ENCODE results near the gene SLC25A41. TPM values are rescaled to one million over a fixed set of nuclear protein-coding genes. Genes with fewer than 3 reads are reported as not detected.

Gene SLC25A41
- total and polyA plus RNA-seq, 11 donors, result 0.17 to 1.4 (median 0.50) TPM; not detected in 2

- WGBS, 4 donors, result 63 to 71% (median 67%) methylated on average over 8 of the region's 8 CpGs
- TF ChIP-seq POLR2A (IDR thresholded peaks at IDR 0.05), result no peak
- TF ChIP-seq CTCF (IDR thresholded peaks at IDR 0.05), result no peak
- DNase-seq (no peak), ATAC-seq (no peak)
- H3K27me3 ChIP-seq, result peaks cover under 1 to 21% (median 5%) of the 10 kb centered on the region in 9 donors
- H3K27ac ChIP-seq, result no peak overlapping the region
- peaks cover 0 to 10% (median 0%) of the 10 kb centered on the region in 9 donors for H3K36me3 ChIP-seq
- H3K9me3 ChIP-seq, result no peaks in the 10 kb centered on the region
- H3K4me3 ChIP-seq, result no peak overlapping the region
- no peaks in the 10 kb centered on the region for H3K4me1 ChIP-seq
- intact Hi-C loops (cut with DNase I), result no loop called here
These were observed 36.6 kb upstream of the SLC25A41 start for GRCh38 chr19:6470173-6470572.

DNA sequence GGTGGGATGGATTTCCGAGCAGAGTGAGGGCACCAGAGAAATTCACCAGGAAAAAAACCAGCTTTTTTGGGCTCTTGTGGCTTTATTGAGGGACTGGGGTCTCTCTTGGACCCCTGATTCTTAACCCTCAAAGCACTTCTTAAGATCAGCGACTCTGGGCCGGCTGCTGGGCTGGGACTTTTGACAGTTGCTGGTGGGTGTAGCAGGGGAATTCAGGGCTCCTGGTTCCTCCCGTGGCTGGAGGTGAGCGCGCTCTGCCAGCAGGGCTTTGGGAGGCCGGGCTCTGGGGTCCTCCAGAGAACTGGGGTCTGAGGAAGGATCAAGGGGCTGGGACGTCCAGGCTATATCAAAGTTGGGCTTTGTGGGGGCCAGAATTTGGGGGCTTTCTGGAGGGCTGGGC is 33.8 kb upstream of the SLC25A41 start:
- H3K27ac ChIP-seq, result no peak overlapping the region
- H3K27me3 ChIP-seq, result peaks cover 12 to 36% (median 20%) of the 10 kb centered on the region in 9 donors
- H3K4me3 ChIP-seq, result no peak overlapping the region
- no peak for DNase-seq
- intact Hi-C loops (cut with DNase I), result no loop called here
- TF ChIP-seq CTCF (IDR thresholded peaks at IDR 0.05), result no peak
- TF ChIP-seq POLR2A (IDR thresholded peaks at IDR 0.05), result no peak
- peaks cover 0 to 6% (median 0%) of the 10 kb centered on the region in 12 donors for H3K4me1 ChIP-seq
- ATAC-seq, result no peak
- no peaks in the 10 kb centered on the region for H3K9me3 ChIP-seq
- no peaks in the 10 kb centered on the region for H3K36me3 ChIP-seq
- WGBS, 4 donors, result 57 to 71% (median 70%) methylated on average over 8 of the region's 8 CpGs

DNA sequence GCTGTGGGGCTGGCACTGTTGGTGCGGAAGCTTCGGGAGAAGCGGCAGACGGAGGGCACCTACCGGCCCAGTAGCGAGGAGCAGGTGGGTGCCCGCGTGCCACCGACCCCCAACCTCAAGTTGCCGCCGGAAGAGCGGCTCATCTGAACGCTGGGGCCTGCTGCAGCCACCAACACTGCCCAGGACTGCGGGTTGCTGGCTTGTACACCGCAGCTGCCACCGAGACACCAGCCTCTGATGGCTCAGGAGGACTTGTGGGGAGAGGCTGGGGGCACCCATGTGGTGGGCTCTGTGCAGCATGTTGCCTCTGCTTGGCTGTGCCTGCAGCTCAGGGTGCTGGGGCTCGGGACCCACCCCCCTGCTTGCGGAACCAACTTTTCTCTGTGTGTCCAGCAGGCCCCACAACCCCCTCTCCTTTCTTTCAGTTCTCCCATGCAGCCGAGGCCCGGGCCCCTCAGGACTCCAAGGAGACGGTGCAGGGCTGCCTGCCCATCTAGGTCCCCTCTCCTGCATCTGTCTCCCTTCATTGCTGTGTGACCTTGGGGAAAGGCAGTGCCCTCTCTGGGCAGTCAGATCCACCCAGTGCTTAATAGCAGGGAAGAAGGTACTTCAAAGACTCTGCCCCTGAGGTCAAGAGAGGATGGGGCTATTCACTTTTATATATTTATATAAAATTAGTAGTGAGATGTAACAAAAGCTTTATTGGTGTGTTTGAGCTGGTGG is 33.1 kb upstream of the SLC25A41 start:
- 85 to 88% (median 87%) methylated on average over 15 to 21 of the region's 21 CpGs for WGBS, 4 donors
- H3K27me3 ChIP-seq, result peaks cover 12 to 35% (median 20%) of the 10 kb centered on the region in 9 donors
- H3K36me3 ChIP-seq, result no peaks in the 10 kb centered on the region
- DNase-seq, result no peak
- H3K9me3 ChIP-seq, result no peaks in the 10 kb centered on the region
- H3K27ac ChIP-seq, result no peak overlapping the region
- intact Hi-C loops (cut with DNase I), result no loop called here
- no peak for TF ChIP-seq CTCF (IDR thresholded peaks at IDR 0.05)
- no peak for TF ChIP-seq POLR2A (IDR thresholded peaks at IDR 0.05)
- peaks cover 0 to 6% (median 0%) of the 10 kb centered on the region in 12 donors for H3K4me1 ChIP-seq
- no peak for ATAC-seq
- H3K4me3 ChIP-seq, result no peak overlapping the region

- intact Hi-C loops (cut with DNase I), result no loop called here
- H3K9me3 ChIP-seq, result no peaks in the 10 kb centered on the region
- H3K27me3 ChIP-seq, result peaks cover 12 to 32% (median 20%) of the 10 kb centered on the region in 9 donors
- H3K27ac ChIP-seq, result no peak overlapping the region
- H3K36me3 ChIP-seq, result no peaks in the 10 kb centered on the region
- ATAC-seq (no peak), DNase-seq (no peak)
- 80 to 91% (median 88%) methylated on average over 8 of the region's 8 CpGs for WGBS, 4 donors
- TF ChIP-seq POLR2A (IDR thresholded peaks at IDR 0.05), result no peak
- no peak for TF ChIP-seq CTCF (IDR thresholded peaks at IDR 0.05)
- H3K4me3 ChIP-seq, result no peak overlapping the region
- H3K4me1 ChIP-seq, result peaks cover 0 to 8% (median 2%) of the 10 kb centered on the region in 12 donors
These were observed 32.1 kb upstream of the SLC25A41 start for GRCh38 chr19:6465663-6466062.
